Ovary (tissue), 3 donors: ENCODE results near the gene BABAM2.

ENCODE experiments used
- EP300 ChIP-seq: sonication (generic); formaldehyde crosslinking; IDR thresholded peaks from one replicate; pipeline ENCODE4 v1.6.1; 2017; ENCODE audit warnings: antibody characterized with exemption
- POLR2A ChIP-seq: fragments of 450-650 bp; IDR thresholded peaks from one replicate; pipeline ENCODE4 v1.6.1; 2017; ENCODE audit warnings: antibody characterized with exemption, mild to moderate bottlenecking, moderate library complexity
- TF ChIP-seq, protein P1 (sequence below), 3 donors: fragments of 450-650 bp in 2 of 3; fragments of 200-600 bp in 1 of 3; IDR thresholded peaks; one replicate each; pipeline versions ENCODE4 v1.5.1 to v1.8.0; 2016 to 2022; ENCODE audit warnings: antibody characterized with exemption in 3 of 3, mild to moderate bottlenecking in 1 of 3
- donor health status: DM: no; HTN: no; CAD: no.

GRCh38 chr2:28067602-28068001 lies 177.1 kb downstream of the BABAM2 start:
- TF ChIP-seq EP300, result no peak
- TF ChIP-seq, protein P1, sequence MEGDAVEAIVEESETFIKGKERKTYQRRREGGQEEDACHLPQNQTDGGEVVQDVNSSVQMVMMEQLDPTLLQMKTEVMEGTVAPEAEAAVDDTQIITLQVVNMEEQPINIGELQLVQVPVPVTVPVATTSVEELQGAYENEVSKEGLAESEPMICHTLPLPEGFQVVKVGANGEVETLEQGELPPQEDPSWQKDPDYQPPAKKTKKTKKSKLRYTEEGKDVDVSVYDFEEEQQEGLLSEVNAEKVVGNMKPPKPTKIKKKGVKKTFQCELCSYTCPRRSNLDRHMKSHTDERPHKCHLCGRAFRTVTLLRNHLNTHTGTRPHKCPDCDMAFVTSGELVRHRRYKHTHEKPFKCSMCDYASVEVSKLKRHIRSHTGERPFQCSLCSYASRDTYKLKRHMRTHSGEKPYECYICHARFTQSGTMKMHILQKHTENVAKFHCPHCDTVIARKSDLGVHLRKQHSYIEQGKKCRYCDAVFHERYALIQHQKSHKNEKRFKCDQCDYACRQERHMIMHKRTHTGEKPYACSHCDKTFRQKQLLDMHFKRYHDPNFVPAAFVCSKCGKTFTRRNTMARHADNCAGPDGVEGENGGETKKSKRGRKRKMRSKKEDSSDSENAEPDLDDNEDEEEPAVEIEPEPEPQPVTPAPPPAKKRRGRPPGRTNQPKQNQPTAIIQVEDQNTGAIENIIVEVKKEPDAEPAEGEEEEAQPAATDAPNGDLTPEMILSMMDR (IDR thresholded peaks at IDR 0.05), result no peak
- TF ChIP-seq POLR2A, result no peak
